Kidney capillary endothelial cell (primary cell): ENCODE results near the gene HBZ.
A peak's percentile ranks its signal among the peaks of the same experiment; 100 is the strongest.
"Not testable (repeated sequence)": the region's sequence is repeated elsewhere in the genome, so short reads cannot be mapped to it uniquely, and the experiment has no call there.

Experiments used
- DNase-seq: peaks from one replicate; pipeline ENCODE4 v3.0.0-alpha.2; 2018; ENCODE audit warnings: low spot score

HBZ gene

GRCh38 chr16:152141-153128, at the start of gene HBZ:
HBZ (plus strand) TSS chr16:152644; CDS start chr16:152910, 266 bp downstream.
- DNase-seq = no peak

DNA sequence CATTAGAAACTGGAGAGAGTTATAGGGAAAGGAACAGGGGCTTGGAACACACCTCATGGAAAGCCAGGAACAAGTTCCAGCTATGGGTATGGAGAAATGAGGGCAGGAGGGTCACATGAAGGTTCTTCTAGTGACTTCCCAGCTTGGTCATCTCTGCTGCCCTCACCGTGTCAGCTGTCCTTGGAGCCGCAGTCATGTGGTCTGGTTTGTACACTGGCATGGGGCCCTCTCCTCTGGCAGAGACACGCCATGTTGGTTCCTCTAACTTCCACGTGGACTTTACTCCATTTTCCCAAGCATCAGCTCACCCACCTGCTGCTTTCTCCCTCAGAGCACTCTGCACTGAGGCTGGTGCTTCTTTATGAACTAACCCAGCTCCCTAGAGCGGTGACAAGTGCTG, 48.1 kb upstream of the HBZ start:
- no peak for DNase-seq

GRCh38 chr16:104928-105327, 47.5 kb upstream of the HBZ start:
- DNase-seq = no peak

DNA sequence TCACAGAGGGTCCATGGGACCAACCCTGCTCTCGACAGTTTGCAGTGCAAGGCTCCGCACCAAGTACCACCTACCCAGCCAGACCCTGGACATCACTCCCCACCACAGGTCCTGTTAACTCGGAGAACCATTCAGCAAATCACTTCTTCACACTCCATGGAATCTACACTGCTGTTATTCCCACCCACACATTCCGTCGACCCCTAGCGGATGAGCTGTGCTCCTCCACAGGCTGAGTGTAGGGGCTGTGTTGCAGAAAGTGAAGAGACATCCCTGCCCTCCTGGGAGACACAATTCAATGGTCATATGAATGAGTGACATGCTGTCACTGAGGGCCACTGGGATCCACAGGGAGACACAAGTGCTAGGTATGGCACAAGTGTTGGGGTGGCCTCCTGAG, 46.9 kb upstream of the HBZ start:
- DNase-seq = no peak

DNA sequence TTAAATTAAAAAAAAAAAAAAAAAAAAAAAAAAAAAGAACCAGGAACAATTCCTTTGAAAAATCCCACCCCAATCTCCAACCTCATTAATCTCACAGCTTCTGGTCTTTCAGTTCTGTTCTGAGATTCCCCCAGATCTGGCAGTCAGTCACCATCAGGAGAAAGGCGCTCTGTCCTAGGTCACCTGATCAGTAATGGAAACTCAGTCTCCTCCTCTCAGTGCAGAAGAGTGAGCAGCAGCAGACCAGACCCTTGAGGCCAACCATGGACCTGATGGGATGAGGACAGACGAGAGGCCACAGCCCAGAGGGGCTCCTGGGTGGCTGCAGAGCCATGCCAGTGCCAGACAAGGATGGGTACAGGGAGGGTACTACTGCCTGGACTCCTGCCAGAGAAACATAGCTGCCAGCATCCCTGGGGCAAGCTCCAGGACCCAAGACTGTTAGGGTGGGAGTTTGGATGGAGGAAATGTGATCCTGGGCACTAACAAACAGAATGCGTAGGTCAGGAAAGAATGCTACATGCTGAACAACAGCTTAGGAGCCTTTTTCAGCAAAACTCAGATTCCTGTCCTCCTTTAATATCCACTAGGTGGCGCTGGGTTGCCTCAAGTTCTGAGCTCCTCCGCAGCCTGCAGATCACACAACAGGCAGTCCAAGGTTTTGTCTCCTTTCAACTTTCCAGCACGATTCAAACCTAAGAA, 45.7 kb upstream of the HBZ start:
- DNase-seq = peak; percentile 73

- DNase-seq = no peak
Observed at GRCh38 chr16:112153-112840, 40.1 kb upstream of the HBZ start.

DNA sequence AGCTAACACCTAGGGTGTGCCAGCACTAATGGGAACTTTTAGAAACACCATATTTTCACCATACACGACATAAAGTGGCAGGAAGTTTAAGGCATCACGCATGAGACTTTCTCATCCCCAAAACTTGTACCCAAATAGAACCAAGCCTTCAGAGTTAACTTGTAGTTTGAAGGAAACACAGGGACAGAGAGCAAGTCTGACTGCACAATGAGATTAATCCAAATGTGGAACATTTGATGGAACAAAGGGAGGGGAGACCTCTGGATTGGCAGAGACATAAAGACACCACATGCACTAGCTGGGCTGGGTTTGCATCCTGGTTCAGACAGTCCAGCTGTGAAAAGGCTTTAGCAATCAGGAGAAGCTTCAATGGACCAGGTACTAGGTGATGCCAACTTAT, 38.1 kb upstream of the HBZ start:
- no peak for DNase-seq

DNA sequence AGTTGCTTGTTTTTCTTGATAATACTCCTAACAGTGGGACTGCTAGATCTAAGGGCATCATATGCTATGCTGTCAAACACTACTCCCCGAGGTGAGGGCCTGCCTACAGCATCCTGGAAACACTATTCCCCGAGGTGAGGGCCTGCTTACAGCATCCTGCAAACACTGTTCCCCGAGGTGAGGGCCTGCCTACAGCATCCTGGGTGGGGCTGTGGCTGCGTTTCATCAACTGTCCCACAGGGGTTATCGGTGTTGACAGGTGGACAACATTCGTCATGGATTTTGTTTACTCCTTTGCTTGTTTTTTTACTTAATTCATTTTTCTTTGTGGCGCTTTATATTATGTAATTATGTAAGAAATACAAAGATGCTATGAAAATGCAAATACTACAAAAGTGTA, 36.4 kb upstream of the HBZ start:
- DNase-seq = no peak

DNA sequence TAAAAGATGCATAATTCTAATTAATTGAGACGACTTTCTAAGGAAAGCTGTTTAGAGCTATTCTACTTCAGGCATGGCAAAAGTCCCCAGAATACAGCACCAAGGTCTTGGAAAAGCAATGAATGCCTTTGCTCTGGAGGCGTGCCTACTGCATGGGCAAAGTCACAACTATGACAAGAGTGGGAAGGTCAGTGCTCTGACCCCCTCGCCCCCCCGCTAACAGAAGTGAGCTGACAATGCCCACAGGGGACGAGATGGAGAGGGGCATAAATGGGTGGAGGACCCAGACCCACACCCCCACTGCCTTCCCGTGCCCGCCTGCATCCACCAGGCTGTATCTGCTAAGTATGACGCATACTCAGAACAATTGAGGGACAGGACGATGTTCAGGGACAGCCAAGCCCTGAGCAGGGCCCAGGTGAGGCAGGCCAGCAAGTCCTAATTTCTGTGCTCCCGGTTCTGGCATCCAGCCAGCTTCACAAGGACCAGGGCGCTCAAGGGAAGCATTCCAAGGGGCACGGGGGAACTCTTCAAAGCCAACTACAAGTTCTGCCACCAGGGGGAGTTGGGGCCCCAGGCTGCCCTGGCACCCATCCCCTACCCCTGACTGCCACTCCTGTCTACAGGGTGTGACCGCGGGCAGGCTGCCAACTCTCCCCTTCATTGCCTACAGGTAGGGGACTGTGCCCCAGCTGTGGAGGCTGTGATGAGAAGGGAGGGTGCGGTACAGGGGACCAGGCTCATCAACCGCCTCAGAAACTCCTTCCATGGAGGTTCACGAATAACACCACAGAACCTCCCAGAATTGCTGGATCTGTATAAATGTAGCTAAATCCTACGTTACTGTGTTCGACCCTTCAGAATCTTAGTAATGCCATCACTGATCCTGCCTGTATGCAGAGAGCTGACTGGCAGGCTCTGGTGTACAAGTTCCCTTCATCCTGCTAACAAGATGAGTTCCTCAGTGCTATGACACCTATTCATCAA, 34.8 kb upstream of the HBZ start:
- peak; percentile 40 for DNase-seq

DNA sequence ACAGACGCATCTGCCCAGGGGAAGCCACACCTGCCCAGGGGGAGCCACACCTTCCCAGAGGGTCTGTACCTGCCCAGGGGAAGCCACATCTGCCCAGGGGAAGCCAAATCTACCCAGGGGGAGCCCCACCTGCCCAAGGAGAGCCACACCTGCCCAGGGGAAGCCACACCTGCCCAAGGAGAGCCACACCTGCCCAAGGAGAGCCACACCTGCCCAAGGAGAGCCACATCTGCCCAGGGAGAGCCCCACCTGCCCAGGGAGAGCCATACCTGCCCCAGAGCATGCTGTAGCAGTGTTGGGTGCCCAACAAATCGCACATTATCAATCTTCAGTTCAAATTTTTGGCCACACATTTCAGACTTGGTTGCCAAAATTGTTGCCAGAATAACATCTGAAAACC, 33.6 kb upstream of the HBZ start:
- no peak for DNase-seq

GRCh38 chr16:119295-119694, 33.1 kb upstream of the HBZ start:
- DNase-seq = no peak

GRCh38 chr16:119835-120491, 32.5 kb upstream of the HBZ start:
- DNase-seq = no peak

- no peak for DNase-seq
Observed at GRCh38 chr16:120756-121155, 31.7 kb upstream of the HBZ start.

GRCh38 chr16:122361-122760, 30.1 kb upstream of the HBZ start:
- DNase-seq = no peak

DNA sequence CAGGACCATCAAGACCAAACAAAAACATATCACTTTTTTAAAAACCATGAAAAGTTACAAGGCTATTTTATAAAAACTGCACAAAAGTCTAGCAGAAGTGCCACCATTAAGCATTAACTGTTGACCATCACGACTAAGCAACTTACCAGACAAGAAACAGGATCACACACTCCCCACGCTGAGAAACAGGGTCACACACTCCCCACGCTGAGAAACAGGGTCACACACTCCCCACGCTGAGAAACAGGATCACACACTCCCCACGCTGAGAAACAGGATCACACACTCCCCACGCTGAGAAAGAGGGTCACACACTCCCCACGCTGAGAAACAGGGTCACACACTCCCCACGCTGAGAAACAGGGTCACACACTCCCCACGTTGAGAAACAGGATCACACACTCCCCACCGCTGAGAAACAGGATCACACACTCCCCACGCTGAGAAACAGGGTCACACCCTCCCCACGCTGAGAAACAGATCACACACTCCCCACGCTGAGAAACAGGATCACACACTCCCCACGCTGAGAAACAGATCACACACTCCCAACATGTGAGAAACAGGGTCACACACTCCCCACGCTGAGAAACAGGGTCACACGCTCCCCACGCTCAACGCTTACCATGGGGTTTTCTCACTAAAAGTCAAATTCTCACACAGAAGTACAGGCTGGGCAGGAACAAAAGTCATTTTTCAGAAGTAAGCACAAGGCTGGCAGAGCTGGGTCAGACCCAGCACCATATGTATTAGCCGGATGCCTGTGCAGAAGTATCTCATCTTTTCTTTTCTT, 28.7 kb upstream of the HBZ start:
- not testable (repeated sequence) for DNase-seq

DNA sequence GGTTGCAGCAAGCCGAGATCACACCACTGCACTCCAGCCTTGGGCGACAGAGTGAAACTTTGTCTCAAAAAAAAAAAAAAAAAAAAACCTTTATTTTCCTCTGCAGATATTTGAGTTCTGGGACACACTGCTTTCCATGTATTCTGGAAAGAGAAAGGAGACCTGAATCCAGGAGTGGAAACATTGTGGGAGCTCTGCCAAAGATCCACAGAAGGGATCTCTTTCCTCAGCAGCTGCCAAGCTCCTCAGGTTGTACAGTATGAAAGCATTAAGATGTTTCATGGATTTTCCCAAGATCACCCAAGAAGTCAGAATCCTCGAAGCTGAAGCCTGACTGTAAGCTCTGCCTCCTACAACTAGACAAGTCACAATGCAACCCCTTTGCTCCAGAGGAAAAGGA, 27.4 kb upstream of the HBZ start:
- no peak for DNase-seq

- DNase-seq = no peak
Observed at GRCh38 chr16:129075-129474, 23.4 kb upstream of the HBZ start.

DNA sequence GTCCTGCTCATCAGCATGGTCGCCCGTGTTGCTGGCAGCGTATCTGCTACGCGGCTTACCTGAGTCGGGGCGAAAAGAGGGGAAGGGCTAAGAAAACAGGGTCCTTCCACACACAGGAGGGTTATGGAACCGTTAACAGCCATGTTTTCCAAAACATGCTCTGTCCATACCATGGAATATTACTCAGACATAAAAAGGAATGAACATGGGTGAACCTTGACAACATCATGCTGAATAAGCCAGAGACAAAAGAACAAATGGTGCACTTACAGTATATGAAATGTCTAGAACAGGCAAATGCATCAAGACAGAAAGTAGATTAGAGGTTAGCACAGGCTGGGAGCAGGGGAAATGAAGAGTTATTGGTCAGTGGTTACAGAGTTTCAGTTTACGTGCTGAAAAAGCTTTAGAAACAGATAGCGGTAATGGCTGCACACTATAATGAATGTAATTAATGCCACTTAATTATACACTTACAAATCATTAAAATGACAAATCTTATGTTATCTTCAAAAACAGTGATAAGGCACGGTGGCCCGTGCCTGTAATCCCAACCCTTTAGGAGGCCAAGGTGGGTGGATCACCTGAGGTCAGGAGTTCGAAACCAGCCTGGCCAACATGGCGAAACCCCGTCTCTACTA, 21.8 kb upstream of the HBZ start:
- no peak for DNase-seq

- DNase-seq = no peak
Observed at GRCh38 chr16:132120-132519, 20.3 kb upstream of the HBZ start.

GRCh38 chr16:133716-134115, 18.7 kb upstream of the HBZ start:
- DNase-seq = no peak
